ENCODE data around the gene GGT6.

- TF ChIP-seq CTCF (IDR thresholded peaks at IDR 0.05; ENCODE audit: low read length) = no peak
- no peak for TF ChIP-seq EZH2 (IDR thresholded peaks at IDR 0.05; ENCODE audit: borderline replicate concordance, low read length)
Measured at GRCh38 chr17:4572131-4572530, 11.8 kb upstream of the GGT6 start.

Data from OCI-LY1 (cell line).